GM12865 (cell line): Measurements from ENCODE around the gene USE1.

Experiments used
- DNase-seq: peaks from one replicate; pipeline ENCODE4 v3.0.0; 2010; ENCODE audit warnings: low read depth
- H3K4me3 ChIP-seq: 2 replicates; pipeline ENCODE4 v1.5.1; 2011; ENCODE audit warnings: mild to moderate bottlenecking, low read depth, low read length, control low read depth
- CTCF ChIP-seq: IDR thresholded peaks from 2 replicates; pipeline ENCODE4 v1.5.1; 2011; ENCODE audit warnings: low read length, control low read depth, low read depth, inconsistent platforms; ENCODE audit not compliant: insufficient read depth; ENCODE audit errors: missing control alignments

The USE1 gene

DNA sequence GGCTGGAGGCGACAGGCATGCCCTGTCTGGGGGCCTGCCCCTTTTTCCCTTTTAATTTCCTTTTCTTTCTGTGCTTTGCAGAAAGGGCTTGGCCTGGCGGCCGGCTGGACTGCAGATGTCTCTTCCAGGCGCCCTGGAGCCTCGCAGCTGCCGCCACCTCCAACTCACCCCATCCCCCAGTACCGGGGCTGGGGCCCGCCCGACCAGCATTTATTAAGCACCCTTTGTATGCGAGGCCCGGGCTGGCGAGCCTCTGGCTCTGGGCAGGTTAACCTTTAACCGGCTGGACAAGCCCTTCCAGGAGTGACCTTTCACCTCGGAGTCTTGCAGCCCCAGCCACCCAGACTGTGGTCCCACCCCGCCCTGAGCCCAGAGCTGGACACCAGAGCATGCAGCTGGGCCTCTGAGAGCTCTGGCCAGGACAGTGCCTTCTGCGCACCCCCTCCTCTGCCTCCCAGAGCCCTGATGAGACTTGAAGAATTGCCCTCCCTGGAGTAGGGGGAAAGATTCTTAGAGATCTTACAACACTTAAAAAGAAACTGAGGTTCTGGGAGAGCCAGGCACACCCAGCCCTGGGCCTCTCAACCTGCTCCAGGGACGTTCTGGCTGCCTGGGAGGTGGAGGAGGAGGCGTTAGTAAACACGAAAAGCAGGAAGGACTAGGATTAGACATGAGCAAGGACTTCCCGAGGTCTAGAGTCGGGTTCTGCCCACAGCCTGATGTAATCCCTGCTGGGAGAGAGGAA is 31.7 kb downstream of the USE1 start:
- no peak for TF ChIP-seq CTCF

DNA sequence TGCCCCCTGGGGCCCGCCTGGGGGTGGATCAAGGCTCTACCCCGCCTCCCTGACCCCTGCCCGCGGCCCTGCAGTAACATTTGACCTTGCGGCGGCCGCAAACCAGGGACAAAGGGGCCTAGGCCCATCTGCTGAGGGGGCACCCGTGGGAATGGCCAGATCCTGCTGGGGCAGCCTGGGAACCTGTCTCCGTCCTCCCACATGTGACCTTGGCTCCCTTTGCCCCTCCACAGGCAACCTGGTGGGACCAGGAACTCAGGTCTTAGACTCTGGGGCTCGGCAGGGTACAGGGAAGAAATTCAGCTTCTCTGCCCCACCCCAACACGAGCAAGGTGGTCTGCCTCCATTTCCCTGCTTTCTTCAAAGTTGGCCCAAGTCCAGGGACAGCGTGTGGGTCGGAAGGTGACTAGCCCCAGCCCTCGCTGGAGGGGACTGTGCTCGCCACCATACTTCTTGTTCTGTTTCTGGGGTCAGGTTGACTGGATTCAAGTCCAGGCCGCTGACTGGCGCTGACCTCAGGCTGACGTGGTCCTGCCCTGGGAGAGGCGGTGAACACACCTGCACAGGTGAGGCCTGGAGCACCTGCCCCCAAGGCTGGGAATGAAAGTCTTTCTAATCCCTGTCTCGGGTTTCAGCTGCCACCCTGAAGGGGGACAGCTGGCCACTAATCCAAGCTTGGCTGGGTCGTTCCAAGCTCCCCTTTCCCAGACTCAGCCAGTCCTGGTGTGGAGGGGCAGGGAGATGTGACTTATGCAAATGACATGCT is 33.0 kb downstream of the USE1 start:
- DNase-seq: no peak
- H3K4me3 ChIP-seq: no peak overlapping the region
- TF ChIP-seq CTCF: no peak

More for the DNA sequence above, 31.7 kb downstream of the USE1 start:
- DNase-seq: no peak
- H3K4me3 ChIP-seq: peak overlapping the region; percentile 70

DNA sequence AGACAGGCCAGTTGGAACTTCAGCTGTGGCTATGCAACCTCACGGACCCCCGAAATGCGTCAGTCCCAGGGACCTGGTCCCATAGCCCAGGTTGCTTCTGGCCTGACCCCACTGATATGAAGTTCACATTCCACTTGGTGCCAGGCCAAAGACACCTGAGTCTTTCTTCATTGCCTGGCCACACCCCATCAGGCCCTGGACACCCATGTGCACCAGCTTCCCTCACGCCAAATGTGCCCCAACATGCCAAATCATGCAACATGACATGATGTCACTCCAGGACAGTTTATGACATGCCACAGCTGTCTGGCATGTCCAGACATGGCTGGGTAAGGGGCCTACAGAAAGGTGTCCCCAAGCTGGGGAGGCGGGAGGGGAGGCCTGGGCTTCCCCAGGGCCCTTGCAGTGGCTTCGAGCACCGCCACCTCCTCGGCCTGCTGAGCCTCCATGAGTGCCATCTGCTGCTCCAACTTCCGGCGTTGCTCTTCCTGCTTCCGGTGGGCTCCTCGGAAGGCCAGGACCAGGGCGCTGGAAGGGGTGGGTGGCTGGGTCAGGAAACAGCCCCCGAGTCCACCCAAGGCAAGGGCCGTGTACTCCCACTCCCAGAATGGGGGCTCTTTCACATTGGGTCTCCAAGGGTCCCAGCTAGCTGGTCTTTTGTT is 34.9 kb downstream of the USE1 start:
- no peak for TF ChIP-seq CTCF
- no peak for DNase-seq
- H3K4me3 ChIP-seq: no peak overlapping the region

DNA sequence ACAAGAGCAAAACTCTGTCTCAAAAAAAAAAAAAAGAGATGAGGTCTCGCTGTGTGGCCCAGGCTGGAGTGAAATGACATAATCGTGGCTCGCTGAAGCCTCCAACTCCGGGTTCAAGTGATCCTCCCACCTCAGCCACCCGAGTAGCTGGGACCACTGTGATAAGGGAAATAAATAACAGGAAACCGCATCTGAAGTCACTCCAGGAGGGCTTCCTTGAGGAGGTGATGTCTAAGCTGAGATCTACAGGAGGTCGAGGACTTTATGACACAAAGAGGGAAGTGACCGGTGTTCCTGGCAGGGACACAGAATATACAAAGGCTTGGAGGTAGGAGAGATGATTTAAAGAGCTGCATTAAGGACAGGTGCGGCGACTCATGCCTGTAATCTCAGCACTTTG is 39.5 kb downstream of the USE1 start:
- DNase-seq: no peak
- TF ChIP-seq CTCF: no peak
- no peak overlapping the region for H3K4me3 ChIP-seq

DNA sequence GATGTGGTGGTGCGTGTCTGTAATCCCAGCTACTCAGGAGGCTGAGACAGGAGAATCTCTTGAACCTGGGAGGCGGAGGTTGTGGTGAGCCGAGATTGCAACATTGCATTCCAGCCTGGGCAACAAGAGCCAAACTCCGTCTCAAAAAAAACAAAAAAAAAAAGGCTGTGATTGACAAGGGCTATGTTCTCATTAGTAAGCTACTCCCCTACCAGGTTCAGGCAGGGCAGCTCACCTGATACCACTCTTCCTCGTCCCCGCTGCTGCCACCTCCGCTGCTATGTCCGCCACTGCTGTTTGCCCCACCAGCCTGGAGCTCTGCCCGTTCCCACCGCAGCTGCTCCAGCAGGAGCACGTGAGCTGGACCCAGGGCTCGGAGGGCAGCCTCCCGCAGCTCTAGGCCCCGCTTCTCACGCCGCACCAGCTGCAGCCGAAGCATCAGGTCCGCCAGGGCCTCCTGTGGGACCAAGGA is 40.0 kb downstream of the USE1 start:
- TF ChIP-seq CTCF: no peak
- DNase-seq: no peak
- H3K4me3 ChIP-seq: no peak overlapping the region

GRCh38 chr19:17256130-17256529 is 41.0 kb downstream of the USE1 start:
- no peak overlapping the region for H3K4me3 ChIP-seq
- no peak for DNase-seq
- TF ChIP-seq CTCF: no peak
